Measurements from ENCODE around the gene TTC29. TPM values are rescaled to one million over a fixed set of nuclear protein-coding genes. Genes with fewer than 3 reads are reported as not detected.
A peak's percentile ranks its signal among the peaks of the same experiment; 100 is the strongest.

TTC29 gene, protein sequence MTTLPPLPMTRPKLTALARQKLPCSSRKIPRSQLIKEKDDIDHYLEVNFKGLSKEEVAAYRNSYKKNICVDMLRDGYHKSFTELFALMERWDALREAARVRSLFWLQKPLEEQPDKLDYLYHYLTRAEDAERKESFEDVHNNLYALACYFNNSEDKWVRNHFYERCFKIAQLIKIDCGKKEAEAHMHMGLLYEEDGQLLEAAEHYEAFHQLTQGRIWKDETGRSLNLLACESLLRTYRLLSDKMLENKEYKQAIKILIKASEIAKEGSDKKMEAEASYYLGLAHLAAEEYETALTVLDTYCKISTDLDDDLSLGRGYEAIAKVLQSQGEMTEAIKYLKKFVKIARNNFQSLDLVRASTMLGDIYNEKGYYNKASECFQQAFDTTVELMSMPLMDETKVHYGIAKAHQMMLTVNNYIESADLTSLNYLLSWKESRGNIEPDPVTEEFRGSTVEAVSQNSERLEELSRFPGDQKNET
- total RNA-seq (2022) (not detected in 2 replicates), Bru-seq, nascent RNA (percentile 9 among the genes with signal in this experiment), BruChase-seq, experiment 1, labeled RNA remaining after a 2-hour chase (percentile 3 among the genes with signal in this experiment), BruChase-seq, experiment 2, labeled RNA remaining after a 6-hour chase (percentile 4 among the genes with signal in this experiment)
- long read RNA-seq, partial matches to known transcripts, result 0 of 1 reads
- long read RNA-seq, other reads (novel, unspliced or antisense), result 0 of 1 reads

GRCh38 chr4:146945556-146946374, at the start of gene TTC29:
Gene TTC29 (minus strand): TSS chr4:146945864. CDS start chr4:146939895, 5,969 bp downstream.
- Histone ChIP-seq H3K9me3 (no peaks in the 10 kb centered on the region), H3K4me1 (no peaks in the 10 kb centered on the region), H3K4me3 (ENCODE audit: low read depth, low read length) (peak within 1 kb of the TSS; percentile 25), H3K36me3 (ENCODE audit: control insufficient read depth, insufficient read depth, low read length) (no peaks in the 10 kb centered on the region), H3K27me3 (replicated peaks; ENCODE audit: control insufficient read depth, insufficient read depth, low read length) (no peaks in the 10 kb centered on the region)
- no peak for TF ChIP-seq CTCF (IDR thresholded peaks at IDR 0.05; ENCODE audit: insufficient read depth in 1 of 2, low read depth in 1 of 2, low read length in 1 of 2, severe bottlenecking in 1 of 2, unreplicated experiment in 1 of 2)
- Mint-ChIP-seq H3K4me3 (ENCODE audit: unreplicated experiment) (peak within 1 kb of the TSS; percentile 61), H3K36me3 (ENCODE audit: insufficient read depth, unreplicated experiment) (no peaks in the 10 kb centered on the region), H3K4me1 (ENCODE audit: low read depth, unreplicated experiment) (peaks cover 8% of the 10 kb centered on the region), H3K9me3 (ENCODE audit: unreplicated experiment) (no peaks in the 10 kb centered on the region), H3K27ac (ENCODE audit: unreplicated experiment) (no peak within 1 kb of the TSS), H3K27me3 (ENCODE audit: insufficient read depth, unreplicated experiment) (peaks cover 18% of the 10 kb centered on the region)
- intact Hi-C loops (cut with micrococcal nuclease; ENCODE audit: unreplicated experiment), result loop anchor here (10.0 kb wide), 1 partner anchor 149 kb away; no protein-coding TSS in a partner anchor
- no TSS peak for BruUV-seq (replicated peaks)
- CTCF ChIA-PET, result no interaction called here
- DNase-seq, result peak; percentile 82
- POLR2A ChIA-PET, result no interaction called here

DNA sequence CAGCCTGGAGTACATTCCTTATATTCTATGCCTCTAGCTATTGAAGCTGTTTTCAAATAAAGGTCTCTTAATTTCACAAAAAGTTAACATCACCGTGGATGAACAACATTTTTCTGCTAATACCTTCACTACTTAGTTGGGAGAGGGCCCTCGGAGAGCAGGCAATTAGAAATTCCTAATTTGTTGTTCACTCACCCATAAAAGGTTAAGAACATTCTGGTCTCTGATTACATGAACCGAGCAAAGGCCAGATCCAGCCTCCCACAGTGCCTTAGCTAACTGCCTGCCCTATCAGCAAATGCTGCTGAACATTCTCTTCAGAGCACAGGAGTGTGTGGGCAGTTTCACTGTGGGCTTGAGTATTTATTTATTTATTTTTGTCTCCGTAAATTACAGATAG, 36.0 kb upstream of the TTC29 start:
- DNase-seq, result no peak
- TF ChIP-seq CTCF (IDR thresholded peaks at IDR 0.05; ENCODE audit: insufficient read depth in 1 of 2, low read depth in 1 of 2, low read length in 1 of 2, severe bottlenecking in 1 of 2, unreplicated experiment in 1 of 2), result no peak
- ChIA-PET CTCF (no interaction called here), POLR2A (no interaction called here)
- Histone ChIP-seq H3K27me3 (replicated peaks; ENCODE audit: control insufficient read depth, insufficient read depth, low read length) (no peaks in the 10 kb centered on the region), H3K4me3 (ENCODE audit: low read depth, low read length) (no peak overlapping the region), H3K36me3 (ENCODE audit: control insufficient read depth, insufficient read depth, low read length) (no peaks in the 10 kb centered on the region), H3K9me3 (no peaks in the 10 kb centered on the region), H3K4me1 (0 out of 2 replicates have a peak, but pooled peaks cover 3% of the 10 kb centered on the region)
- no peaks in the 10 kb centered on the region for H3K4me1 Mint-ChIP-seq (ENCODE audit: low read depth, unreplicated experiment)
- H3K27ac Mint-ChIP-seq (ENCODE audit: unreplicated experiment), result no peak overlapping the region
- H3K9me3 Mint-ChIP-seq (ENCODE audit: unreplicated experiment), result no peaks in the 10 kb centered on the region
- BruUV-seq (replicated peaks), result no TSS peak
- no peak overlapping the region for H3K4me3 Mint-ChIP-seq (ENCODE audit: unreplicated experiment)
- peaks cover 8% of the 10 kb centered on the region for H3K27me3 Mint-ChIP-seq (ENCODE audit: insufficient read depth, unreplicated experiment)
- intact Hi-C loops (cut with micrococcal nuclease; ENCODE audit: unreplicated experiment), result no loop called here
- no peaks in the 10 kb centered on the region for H3K36me3 Mint-ChIP-seq (ENCODE audit: insufficient read depth, unreplicated experiment)

GRCh38 chr4:146978641-146979040, 33.0 kb upstream of the TTC29 start:
- Histone ChIP-seq H3K4me1 (0 out of 2 replicates have a peak, but pooled peaks cover 3% of the 10 kb centered on the region), H3K9me3 (no peaks in the 10 kb centered on the region), H3K36me3 (ENCODE audit: control insufficient read depth, insufficient read depth, low read length) (no peaks in the 10 kb centered on the region), H3K27me3 (replicated peaks; ENCODE audit: control insufficient read depth, insufficient read depth, low read length) (no peaks in the 10 kb centered on the region), H3K4me3 (ENCODE audit: low read depth, low read length) (no peak overlapping the region)
- Mint-ChIP-seq H3K4me3 (ENCODE audit: unreplicated experiment) (no peak overlapping the region), H3K9me3 (ENCODE audit: unreplicated experiment) (no peaks in the 10 kb centered on the region), H3K27ac (ENCODE audit: unreplicated experiment) (no peak overlapping the region), H3K27me3 (ENCODE audit: insufficient read depth, unreplicated experiment) (peaks cover 12% of the 10 kb centered on the region), H3K36me3 (ENCODE audit: insufficient read depth, unreplicated experiment) (no peaks in the 10 kb centered on the region), H3K4me1 (ENCODE audit: low read depth, unreplicated experiment) (no peaks in the 10 kb centered on the region)
- TF ChIP-seq CTCF (IDR thresholded peaks at IDR 0.05; ENCODE audit: insufficient read depth in 1 of 2, low read depth in 1 of 2, low read length in 1 of 2, severe bottlenecking in 1 of 2, unreplicated experiment in 1 of 2), result no peak
- no peak for DNase-seq
- intact Hi-C loops (cut with micrococcal nuclease; ENCODE audit: unreplicated experiment), result no loop called here
- CTCF ChIA-PET, result no interaction called here
- no TSS peak for BruUV-seq (replicated peaks)
- POLR2A ChIA-PET, result no interaction called here
